Bronchial epithelial cell (primary cell): Measurements from ENCODE around the gene KDM4E. TPM values are rescaled to one million over a fixed set of nuclear protein-coding genes. Genes with fewer than 3 reads are reported as not detected.

Source experiments
- DNase-seq: peaks from one replicate; pipeline ENCODE4 v3.0.0-alpha.2; 2010; ENCODE audit warnings: low read depth
- FAIRE-seq: peaks from 2 replicates; lab custom pipeline; 2011; peaks lifted over from hg19 to GRCh38; lab: Jason Lieb, UNC
- H3K27me3 ChIP-seq: 2 replicates; pipeline ENCODE4 v1.5.1; 2011; ENCODE audit warnings: low read length; ENCODE audit not compliant: control insufficient read depth, insufficient read depth
- H3K36me3 ChIP-seq: 2 replicates; pipeline ENCODE4 v1.5.1; 2011; ENCODE audit warnings: low read length; ENCODE audit not compliant: control insufficient read depth, insufficient read depth
- H3K4me3 ChIP-seq: 2 replicates; pipeline ENCODE4 v1.5.1; 2011; ENCODE audit warnings: mild to moderate bottlenecking, low read depth, low read length, control low read depth
- total RNA-seq: library from RNA; depleted of rRNA; stranded (reverse); fragments of >200 nt; gene quantifications from 2 replicates; pipeline ENCODE4 v1.2.1, GENCODE V29; 2014
- TF ChIP-seq, protein P1 (sequence below): IDR thresholded peaks from 2 replicates; pipeline ENCODE4 v1.5.1; 2011; ENCODE audit warnings: mild to moderate bottlenecking, moderate library complexity, low read length, control low read depth, inconsistent platforms; ENCODE audit not compliant: insufficient read depth, severe bottlenecking

KDM4E gene
- total RNA-seq, 1 donor from 2014 or later = not detected

- H3K36me3 ChIP-seq = no peaks in the 10 kb centered on the region
- FAIRE-seq (no peak), DNase-seq (no peak)
- H3K27me3 ChIP-seq = peaks cover 2% of the 10 kb centered on the region
- no peak overlapping the region for H3K4me3 ChIP-seq
- TF ChIP-seq, protein P1, sequence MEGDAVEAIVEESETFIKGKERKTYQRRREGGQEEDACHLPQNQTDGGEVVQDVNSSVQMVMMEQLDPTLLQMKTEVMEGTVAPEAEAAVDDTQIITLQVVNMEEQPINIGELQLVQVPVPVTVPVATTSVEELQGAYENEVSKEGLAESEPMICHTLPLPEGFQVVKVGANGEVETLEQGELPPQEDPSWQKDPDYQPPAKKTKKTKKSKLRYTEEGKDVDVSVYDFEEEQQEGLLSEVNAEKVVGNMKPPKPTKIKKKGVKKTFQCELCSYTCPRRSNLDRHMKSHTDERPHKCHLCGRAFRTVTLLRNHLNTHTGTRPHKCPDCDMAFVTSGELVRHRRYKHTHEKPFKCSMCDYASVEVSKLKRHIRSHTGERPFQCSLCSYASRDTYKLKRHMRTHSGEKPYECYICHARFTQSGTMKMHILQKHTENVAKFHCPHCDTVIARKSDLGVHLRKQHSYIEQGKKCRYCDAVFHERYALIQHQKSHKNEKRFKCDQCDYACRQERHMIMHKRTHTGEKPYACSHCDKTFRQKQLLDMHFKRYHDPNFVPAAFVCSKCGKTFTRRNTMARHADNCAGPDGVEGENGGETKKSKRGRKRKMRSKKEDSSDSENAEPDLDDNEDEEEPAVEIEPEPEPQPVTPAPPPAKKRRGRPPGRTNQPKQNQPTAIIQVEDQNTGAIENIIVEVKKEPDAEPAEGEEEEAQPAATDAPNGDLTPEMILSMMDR = no peak
These were observed 32.9 kb downstream of the KDM4E start for GRCh38 chr11:95057959-95058358.

DNA sequence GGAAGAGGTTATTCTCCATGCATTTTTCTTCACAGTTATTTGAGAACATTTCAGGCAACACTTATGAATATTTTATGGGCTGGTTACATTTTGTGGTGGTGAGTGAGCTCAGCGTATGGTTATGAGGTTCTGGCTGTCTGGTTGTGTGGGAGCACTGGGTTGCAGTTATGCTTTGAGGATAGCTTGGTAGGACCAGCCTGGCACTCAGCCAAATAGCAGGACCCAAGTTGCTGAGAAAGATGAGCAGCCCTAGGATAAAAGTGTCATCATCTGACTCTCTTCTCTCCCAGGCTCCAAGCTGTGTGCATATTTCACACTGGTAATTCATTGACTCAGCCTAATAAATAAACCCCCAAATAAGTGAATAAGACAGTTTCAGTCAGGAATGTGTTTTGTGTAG is 33.6 kb downstream of the KDM4E start:
- H3K4me3 ChIP-seq = no peak overlapping the region
- H3K36me3 ChIP-seq = no peaks in the 10 kb centered on the region
- no peak for DNase-seq
- TF ChIP-seq, protein P1 = no peak
- peaks cover 2% of the 10 kb centered on the region for H3K27me3 ChIP-seq
- FAIRE-seq = no peak

GRCh38 chr11:95059046-95059445 is 34.0 kb downstream of the KDM4E start:
- TF ChIP-seq, protein P1 = no peak
- Histone ChIP-seq H3K27me3 (peaks cover 2% of the 10 kb centered on the region), H3K36me3 (no peaks in the 10 kb centered on the region), H3K4me3 (no peak overlapping the region)
- DNase-seq = no peak
- FAIRE-seq = no peak

DNA sequence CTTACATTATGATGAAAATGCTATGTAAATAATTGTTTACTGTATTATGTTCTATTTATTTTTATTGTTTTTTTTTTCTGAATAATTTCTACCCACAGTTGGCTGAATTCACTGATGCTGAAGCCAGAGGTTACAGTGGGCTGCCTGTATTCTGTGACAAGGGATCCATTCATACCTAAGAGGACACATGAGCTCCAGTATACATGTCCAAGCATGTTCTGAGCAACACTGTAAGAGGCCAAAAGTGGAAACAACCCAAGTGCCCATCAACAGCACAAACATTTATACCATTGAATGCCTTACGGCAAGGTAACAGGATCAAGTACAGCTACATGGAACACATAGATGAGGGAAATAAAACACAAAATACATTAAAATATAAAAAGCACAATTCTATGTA is 40.3 kb downstream of the KDM4E start:
- TF ChIP-seq, protein P1 = no peak
- Histone ChIP-seq H3K27me3 (no peaks in the 10 kb centered on the region), H3K36me3 (no peaks in the 10 kb centered on the region), H3K4me3 (no peak overlapping the region)
- peak; percentile 87 for DNase-seq
- no peak for FAIRE-seq

- TF ChIP-seq, protein P1 = no peak
- H3K4me3 ChIP-seq = peak within 1 kb of the TSS; percentile 59
- DNase-seq = peak; percentile 65
- FAIRE-seq = no peak
- no peaks in the 10 kb centered on the region for H3K36me3 ChIP-seq
- no peaks in the 10 kb centered on the region for H3K27me3 ChIP-seq
These were observed 41.6 kb downstream of the KDM4E start, which contains the start of gene SRSF8 for GRCh38 chr11:95066716-95067038. Gene SRSF8 (plus strand): TSS chr11:95066919. CDS start chr11:95067227, 308 bp downstream.
